NAMALWA (cell line): ENCODE data around the gene ARL6IP1.
"Not testable (repeated sequence)": the region's sequence is repeated elsewhere in the genome, so short reads cannot be mapped to it uniquely, and the experiment has no call there.

Source experiments
- DNase-seq: peaks from one replicate; pipeline ENCODE4 v3.0.0-alpha.2; 2015; ENCODE audit warnings: low spot score

ARL6IP1 gene

DNA sequence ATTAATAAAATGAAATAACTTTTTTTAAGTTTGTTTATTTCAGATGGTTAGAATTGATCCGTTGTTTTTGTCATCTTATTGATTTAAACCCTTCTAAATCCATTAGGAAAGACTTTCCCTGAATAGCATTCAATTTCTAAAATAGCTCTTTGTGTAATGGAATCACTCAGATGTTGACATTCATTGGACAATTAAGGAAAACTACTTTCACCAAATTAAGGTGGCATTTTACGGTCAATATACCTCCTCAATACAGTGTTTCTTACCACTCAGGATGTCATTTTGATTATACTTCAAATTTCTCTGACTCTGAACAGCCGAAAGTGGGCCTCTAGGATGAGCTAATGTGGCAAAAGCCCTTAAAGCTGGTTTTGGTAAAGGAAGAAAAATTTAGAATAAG lies 1.8 kb downstream of the ARL6IP1 start:
- DNase-seq, result no peak

DNA sequence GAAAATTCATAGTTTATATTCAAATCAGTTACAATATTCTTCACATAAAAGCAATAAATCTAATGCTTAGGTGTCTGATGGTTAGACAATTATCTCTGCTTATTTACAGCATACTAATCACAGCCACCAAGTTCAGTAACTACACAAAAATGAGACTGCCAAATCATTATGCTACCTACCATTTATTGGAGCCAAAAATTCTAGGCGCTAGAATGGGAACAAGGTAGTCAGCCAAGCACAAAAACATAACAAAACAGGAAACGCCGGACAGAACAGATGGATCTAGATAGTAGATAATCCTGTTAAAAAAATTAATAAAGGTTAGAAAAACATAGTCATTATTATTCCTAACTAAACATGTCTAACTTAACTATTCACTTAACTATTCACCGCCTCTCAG lies 3.6 kb downstream of the ARL6IP1 start:
- DNase-seq, result no peak

DNA sequence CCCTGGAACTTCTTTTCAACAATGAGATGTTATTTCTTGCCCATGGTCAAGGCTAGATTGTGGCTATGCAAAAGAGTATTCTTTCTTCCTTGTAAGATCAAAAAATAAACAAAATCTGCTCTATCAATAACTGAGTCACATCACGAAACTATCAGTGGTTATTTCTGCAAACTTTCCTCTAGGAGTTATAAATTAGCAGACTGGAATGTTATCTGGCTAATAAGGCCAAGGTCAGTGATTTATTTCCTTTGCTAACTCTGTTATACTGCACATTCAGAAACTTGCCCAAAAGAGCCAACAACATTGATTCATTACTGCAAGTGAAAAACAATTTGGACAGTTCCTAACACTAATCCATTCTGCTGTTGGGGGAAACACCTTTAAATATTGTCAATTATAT lies 5.0 kb downstream of the ARL6IP1 start:
- DNase-seq, result no peak

DNA sequence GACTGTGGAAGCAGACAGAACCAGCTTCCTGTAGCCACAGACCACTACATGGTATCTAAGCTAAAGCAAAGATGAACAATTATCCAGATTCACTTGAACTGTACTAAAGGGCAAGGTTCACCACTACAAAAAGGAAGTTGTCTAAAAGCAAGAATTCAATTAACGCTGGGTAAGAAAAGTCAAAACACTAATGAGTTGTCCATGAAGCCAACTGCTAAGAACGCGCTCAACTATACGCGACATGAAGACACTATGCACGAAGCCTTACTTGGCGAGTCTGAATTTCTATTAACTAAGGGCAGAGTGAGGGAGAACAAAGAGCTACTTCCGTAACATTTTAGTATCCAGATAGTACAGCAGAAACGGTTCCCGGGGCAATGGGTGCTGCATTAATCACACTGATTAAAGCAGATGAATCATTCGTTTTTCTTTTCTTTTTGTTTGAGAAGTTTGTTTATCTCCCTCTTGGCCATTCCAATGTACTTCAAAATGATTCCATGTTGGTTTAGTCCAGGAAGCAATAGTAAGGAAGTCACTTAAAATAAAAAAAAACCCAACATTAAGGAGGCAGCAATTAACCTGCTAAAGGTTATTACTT lies 8.4 kb downstream of the ARL6IP1 start:
- DNase-seq, result no peak

DNA sequence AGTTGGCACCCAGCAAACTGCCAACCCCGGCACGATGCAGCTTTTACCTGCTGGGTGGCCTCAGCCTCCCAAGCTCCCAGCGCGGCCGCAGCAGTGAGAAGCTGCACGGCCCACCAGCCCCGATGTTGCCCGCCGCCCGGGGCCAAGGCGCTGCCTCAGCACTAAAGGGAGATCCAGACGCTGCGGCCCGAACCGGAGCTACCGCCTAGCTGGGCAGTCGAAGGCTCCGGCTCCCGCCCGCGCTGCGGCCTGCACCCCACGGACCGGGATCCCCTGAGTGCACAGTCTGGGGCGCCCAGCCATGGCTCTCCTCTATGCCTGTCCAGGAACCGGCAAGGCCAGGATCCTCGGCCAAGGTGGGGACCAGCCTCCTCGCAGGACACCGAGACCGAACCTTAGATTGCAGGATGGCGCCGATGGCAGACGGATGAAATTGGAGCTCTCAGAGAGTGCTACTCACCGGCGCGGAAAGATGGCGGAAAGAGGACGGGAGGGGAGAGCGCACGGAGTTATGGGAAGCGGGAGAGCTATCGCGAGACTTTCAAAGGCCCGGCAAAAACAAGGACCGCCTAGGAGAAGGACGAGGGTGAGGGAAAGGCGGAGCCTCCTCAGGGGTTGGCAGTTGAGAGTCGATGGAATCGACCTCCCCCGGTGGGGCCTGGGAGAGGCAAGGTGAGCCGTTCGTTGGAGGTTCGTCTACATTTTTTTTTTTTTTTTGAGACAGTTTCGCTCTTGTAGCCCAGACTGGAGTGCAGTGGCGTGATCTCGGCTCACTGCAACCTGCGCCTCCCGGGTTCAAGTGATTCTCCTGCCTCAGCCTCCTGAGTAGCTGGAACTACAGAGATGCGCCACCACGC lies 11.3 kb downstream of the ARL6IP1 start, which contains the start of gene RPS15A:
Gene RPS15A, minus strand, starts transcription at position 485 of the 857 bp plus-strand sequence. CDS start 1,221 bp downstream, outside the sequence.
- DNase-seq, result peak; percentile 98

DNA sequence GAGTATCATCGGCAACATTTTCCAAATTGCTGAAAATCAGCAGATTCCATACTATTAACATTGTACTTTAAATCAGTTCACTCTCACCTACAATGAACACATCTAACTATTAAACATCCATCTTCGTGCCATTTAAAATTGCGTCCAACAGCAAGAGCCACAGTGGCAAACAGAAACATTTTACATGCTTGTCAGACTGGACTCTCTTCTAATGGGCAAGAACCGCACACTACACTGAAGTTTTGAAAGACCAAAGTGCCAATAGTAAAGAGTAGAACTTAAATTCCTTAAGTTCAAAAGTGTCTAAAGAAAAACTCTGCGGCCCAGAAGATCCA lies 11.9 kb downstream of the ARL6IP1 start:
- DNase-seq, result no peak

DNA sequence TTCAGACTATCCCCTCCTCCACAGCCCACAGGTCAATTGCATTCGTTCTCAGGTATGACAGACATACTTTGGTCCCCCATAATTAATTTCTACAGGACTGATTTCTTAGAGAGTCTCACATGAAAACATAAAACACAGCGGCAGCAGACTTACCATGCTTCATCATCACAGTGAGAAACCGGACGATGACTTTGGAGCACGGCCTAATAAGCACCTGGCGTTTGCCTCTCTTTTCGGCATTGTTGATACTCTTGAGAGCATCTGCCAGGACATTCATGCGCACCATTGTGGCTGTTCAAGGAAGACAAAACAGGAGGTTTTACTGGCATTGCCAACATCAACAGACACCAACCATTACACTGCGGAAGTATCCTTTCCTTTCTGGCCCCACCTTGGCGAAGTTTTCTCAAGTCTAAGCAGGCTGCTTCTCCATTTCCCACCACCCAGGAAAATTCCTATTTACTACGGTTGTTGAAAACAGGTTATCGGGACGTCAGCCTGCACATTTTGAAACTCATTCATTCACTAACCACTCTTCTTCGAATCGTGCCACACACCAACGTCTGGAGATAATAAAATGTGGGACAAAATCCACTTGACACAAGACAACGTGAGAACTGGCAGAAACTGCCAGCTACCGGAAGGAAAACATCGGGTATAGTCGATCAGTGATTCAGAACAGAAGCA lies 12.4 kb downstream of the ARL6IP1 start:
- no peak for DNase-seq

DNA sequence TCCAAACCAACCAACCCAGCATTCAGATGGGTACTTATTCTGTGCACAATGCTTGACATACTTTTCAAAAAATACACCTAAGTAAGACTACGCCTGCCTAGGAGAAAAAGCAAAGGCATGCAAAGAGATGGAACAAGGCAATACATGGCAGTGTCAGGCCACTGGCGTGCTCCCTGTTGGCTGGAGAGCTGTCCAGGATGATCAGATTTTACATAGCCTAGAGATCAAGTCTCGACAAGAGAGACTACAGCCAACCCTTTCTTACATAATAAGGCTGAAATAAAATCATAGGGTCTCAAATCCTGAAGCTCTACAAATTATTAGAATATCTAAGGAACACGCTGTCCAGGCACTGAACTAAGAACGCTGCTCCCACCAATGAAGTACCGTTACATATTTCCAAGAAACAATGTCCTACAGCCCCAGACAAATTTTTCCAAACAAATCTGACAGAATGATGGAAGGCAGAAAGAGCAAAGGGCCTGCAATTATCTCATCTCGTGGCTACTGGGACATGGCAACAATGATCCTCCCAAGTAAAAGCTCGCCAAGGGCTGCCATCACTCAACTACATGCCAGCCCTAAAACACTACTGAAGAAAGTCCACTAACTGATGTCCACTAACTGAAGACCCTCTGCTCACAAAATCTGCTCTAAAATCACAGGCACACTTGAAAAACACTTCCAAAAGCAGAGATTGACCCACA lies 16.3 kb downstream of the ARL6IP1 start:
- DNase-seq, result no peak

DNA sequence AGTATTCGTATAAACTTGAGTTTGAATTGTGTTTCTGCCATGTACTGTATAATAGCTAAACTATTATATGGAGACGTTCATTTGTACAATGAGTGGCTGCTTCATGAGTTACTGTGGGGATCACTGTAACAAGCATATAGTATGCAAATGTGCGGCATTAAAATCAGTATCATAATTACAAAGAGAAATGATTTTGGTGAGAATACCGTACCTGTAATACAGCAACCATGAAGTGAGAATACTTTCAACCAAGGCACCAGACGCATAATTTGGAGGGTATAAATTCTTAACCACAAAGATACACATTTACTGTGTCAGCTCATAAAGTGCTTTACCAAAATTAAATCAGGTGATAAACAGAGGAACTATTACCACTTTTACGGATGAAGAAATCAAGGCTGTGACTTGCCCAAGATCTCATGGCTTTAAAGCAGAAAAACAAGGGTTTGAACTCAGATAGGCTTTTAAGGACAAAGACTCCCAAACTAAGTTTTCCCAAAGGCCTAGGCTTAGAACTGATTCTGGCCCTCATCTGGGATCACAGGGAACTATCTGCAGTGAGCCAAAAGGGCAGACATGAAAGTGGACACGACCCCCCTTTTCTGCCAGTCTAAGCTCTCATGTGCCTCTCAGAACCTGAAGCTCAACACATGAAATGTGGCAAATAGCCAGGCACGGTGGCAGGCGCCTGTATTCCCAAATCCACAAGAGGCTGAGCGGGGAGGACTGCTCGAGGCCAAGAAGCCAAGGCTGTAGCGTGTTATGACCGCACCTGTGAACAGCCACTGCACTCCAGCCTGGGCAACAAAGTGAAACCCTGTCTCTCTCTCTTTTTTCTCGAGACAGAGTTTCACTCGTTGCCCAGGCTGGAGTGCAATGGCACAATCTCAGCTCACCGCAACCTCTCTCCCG lies 17.7 kb downstream of the ARL6IP1 start:
- no peak for DNase-seq

DNA sequence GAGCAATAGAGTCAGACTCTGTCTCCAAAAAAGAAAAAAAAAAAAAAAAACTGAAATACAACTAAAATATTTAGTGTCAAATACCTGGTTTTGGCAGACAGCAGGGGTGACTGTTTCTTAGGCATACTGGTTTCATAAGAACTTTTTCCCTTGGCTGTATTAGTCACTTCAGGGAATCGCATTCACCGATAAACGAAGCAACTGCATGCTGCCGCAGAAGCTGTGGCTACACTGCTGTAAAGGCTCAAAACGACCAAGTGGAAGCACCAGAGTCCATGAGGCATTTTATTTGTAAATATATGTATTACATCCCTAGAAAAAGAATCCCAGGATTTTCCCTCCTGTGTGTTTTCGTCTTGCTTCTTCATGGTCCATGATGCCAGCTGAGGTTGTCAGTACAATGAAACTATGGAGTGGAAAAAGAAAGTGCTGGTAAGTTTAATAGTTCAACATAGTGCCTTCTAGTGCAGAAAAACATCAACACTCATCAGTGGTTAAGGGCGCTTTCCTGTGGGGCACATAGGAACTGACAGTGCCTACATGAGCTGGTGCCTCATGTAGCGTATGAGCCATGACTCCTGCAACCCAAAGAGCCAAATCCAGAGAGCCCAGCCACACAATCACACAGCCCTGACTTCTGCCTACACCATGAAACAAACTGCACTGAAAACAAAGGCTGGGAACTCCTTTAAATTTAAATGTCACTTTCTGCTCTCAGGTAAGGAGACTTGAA lies 18.5 kb downstream of the ARL6IP1 start:
- no peak for DNase-seq

DNA sequence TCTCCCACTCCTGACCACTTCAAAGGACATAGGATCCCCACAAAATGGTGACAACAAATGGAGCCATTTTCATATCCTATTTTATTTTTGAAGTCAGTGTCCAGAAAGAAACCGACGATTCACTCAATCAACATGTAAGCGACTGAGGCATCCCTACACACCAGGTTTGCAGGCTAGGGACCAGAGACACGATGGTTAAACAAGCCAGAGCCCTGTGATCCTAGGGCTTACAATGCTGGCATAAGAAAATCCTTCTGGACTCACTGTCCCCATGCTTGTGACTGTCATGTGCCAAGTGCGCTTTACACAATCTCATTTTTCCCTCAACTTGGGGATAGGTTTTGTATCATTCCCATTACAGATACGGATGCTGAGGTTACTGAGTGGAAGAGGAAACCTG lies 20.1 kb downstream of the ARL6IP1 start:
- not testable (repeated sequence) for DNase-seq

DNA sequence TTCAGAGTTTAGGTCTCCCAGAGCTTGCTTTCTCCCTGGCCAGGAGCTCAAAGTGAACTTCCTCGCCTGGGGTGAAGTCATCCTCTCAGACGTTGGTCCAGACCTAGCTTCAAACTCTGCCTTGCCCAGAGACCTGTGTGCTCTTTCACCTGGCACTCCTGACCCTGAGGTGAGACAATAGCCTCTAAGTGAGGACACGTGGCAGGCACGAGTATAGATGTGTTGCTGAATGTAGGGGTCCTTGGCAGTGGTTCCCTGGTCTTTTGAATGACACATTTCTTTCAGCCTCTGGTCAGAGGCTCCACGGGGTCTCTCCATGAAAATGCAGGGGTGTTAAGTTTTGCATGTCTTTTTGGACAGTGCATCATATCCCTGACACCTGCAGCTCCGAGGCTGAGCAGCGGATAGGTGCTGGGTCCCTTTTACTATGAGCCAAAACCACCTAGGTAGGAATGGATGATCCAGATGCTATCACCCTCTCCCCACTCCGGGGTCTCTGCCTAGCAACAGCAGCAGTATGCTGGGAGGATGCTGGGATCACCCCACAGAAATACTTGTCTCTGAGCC lies 20.8 kb downstream of the ARL6IP1 start:
- DNase-seq, result peak; percentile 21

DNA sequence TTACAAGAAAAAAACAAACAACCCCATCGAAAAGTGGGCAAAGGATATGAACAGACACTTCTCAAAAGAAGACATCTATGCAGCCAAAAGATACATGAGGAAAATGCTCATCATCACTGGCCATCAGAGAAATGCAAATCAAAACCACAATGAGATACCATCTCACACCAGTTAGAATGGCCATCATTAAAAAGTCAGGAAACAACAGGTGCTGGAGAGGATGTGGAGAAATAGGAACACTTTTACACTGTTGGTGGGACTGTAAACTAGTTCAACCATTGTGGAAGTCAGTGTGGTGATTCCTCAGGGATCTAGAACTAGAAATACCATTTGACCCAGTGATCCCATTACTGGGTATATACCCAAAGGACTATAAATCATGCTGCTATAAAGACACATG lies 23.7 kb downstream of the ARL6IP1 start:
- DNase-seq, result not testable (repeated sequence)

DNA sequence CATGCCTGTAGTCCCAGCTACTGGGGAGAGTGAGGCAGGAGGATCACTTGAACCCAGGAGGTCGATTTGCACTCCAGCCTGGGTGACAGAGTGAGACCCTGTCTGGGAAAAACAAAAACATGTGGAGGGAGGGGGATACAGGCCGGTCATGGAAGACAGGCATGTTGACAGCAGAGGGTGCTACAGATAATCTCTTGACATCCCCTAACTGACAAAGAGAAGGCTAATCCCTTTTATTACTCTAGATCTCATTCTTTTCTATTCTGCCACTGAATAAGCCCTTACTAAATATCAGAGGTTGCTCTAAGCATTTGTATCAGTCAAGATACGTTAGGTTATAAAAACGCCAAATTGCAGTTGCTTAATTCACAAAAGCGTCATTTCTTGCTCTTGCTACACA lies 25.0 kb downstream of the ARL6IP1 start:
- DNase-seq, result not testable (repeated sequence)

DNA sequence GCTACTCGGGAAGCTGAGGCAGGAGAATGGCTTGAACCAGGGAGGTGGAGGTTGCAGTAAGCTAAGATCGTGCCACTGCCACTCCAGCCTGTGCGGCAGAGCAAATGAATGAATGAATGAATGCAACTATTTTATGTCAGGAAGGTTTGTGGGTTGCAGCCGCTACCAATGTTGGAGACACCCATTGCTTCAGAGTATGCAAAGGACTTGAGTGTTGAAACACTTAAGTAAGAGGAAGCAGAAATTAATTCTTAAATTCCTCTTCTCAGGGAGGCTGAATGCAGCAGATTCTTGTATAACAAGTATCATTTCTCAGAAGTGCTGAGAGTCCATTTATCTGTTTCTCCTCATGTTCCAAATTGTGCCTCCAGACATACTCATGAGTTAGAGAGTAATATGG lies 26.7 kb downstream of the ARL6IP1 start:
- not testable (repeated sequence) for DNase-seq

DNA sequence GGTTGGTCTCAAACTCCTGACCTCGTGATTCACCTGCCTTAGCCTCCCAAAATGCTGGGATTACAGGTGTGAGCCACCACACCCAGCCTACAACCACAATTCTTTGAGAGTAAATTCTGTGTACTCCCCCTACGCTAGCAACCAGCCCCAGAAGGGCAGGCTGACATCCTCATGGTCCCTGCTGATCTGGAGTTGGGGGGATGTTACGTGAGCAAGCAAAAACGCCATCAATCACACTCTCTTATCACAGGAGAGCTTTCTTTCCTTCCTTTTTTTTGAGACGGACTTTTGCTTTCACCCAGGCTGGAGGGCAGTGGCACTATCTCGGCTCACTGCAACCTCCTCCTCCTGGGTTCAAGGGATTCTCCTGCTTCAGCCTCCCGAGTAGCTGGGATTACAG lies 29.2 kb downstream of the ARL6IP1 start:
- DNase-seq, result not testable (repeated sequence)

DNA sequence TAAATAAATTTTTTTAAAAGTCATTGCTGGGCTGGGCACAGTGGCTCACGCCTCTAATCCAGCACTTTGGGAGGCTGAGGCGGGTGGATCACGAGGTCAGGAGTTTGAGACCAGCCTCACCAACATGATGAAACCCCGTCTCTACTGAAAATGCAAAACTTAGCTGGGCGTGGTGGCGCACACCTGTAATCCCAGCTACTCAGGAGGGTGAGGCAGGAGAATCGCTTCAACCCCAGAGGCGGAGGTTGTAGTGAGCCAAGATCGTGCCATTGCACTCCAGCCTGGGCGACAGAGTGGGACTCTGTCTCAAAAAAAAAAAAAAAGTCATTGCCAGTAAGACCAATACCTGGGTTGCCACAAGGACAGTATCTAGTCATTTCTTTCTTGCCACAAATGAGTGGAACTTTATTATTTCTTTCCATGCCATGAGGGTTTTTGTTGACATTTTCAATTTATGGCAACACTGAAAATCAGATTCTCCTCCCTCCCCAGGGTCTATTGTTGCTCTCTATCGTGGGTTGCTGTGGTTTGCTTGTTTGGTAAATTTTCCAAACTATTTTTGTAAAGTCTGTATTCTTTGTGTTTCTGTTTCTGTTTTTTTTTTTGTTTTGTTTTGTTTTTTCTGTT lies 30.9 kb downstream of the ARL6IP1 start:
- not testable (repeated sequence) for DNase-seq

DNA sequence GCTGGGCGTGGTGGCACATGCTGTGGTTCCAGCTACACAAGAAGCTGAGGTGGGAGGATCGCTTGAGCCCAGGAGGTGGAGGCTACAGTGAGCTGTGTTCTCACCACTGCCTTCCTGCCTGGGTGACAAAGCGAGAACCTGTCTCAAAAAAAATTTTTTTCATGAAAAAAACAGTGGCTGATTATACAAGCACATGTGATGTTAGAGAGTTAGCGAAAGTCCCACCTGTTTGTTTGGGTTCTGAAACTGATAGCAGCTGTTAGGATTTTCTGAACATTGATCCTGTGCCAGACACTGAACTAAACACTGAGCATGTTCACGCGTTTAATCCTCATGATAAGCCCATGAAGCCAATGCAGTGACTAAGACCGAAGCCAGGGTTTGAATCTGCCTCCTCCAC lies 34.1 kb downstream of the ARL6IP1 start:
- not testable (repeated sequence) for DNase-seq

DNA sequence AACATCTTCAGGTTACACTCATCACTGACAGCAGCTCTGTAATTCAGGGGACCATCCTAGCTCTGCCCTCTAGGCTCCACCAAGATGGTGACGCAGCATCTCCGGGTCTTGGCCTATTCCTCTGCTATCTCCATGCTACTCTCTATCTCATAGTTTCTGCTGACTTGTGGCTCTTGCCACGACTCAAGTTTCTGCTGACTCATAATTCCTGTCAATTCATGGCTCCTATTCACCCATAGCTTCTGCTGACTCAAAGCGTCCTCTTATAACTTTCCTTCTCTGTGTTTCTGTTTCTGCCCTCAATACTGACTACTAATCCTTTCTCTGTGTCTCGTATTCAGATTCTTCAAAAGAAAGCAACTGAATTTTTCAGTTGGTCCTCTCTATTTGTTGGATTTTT lies 38.6 kb downstream of the ARL6IP1 start:
- DNase-seq, result not testable (repeated sequence)
